ENCODE results near the gene PRKCH.
A peak's percentile ranks its signal among the peaks of the same experiment; 100 is the strongest.
"Not testable (repeated sequence)": the region's sequence is repeated elsewhere in the genome, so short reads cannot be mapped to it uniquely, and the experiment has no call there.

The PRKCH gene

DNA sequence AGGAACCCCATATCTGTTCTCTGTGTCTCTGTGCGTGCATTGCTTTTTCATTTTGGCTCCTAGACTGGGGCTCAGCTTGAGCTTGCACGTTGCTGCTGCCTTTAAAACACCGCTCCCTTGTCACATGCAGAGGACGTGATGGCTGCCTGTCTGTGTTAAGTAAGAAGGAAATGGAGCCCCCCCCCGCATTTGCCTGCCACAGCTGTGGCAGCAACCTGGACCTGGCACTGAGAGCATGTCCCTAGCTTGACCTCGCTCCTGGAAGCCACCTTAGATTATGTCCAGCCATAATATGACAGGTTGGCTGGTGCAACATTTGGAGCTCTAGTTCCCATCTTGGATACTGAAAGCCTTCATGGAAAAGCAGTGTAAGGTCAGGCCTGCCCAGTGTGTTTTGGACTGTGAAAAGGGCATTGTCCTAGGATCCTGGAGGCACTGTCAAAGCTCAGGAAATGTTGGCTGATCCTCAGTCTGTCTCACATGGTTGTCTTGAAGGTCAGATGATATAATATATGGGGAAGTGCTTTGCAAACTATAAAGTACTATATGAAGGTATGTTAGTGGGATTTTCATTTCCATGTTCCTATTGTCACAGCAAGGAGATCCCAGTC is 73.8 kb downstream of the PRKCH start:
- peak; percentile 20 for DNase-seq (ENCODE audit: low spot score)

DNA sequence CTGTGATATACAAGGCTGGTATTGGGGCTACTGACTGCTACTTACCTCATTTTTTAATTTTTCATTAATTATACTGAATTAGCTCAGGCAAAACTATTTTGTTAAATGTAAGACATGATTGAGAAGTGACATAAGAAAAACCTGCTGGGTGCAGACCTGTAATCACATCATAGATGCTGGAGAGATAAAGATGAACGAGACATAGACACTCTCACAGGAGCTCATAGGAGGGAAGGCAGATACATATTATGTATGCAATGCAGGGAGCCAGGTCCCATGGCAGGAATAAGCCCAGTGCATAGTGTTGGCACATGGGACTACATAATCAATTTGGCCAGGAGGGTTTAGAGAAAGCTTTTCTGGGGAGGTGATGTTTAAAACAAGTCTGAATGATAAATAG is 74.9 kb downstream of the PRKCH start:
- no peak for DNase-seq (ENCODE audit: low spot score)

DNA sequence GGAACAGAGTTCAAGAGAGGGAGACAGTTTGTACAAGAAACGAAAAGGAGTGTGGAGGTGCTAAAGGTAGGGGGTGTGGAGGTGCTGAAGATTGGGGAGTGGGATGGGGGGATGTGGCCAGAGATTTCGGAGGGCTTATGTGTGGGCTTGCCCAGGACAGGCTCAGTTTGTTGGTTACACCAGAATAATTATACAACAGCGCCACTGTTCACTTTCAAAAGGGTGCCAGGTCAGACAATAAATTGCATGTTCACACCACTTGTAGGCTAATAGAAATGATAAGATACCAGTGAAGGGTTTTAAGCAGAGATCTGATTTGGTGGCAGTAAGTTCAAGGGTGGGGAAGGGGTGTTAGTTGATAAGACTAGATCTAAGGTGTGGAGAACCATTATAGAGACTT is 75.3 kb downstream of the PRKCH start:
- DNase-seq (ENCODE audit: low spot score) = no peak

DNA sequence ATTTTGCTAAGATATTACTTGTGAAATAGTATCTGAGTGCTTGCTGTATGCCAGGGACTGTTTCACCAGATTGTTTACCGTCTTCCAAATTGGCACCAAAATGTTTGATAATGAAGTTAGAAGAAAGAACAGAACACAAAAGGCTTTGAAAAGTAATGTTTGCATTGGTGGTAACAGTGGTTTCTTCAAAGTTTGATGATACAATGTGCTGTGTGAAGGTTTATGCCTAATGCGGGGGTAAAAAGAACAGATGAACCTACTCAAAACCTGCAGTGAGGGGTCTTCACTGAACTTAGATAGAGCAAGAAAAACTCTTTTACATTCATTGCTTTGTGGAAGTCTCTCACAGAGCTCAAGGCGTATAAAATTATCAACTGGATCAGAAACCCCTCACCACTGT is 76.2 kb downstream of the PRKCH start:
- no peak for DNase-seq (ENCODE audit: low spot score)

DNA sequence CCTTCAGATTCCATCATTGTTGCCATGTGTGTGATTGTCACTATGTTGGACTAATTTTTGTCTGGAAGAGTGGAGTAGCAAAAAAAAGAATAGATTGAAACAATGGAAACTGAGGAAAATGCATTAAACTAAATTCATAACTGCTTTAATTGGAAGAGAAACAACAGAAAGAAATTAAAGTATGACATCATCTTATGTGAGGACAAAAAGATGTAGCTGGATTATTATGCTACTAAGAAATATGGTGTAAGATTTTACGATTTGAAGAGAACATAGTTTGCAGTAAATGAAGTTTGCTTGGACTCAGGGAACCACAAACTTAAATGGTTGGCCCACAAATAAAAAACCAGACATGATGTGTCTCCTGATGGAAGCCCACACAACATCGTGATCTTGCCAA is 76.8 kb downstream of the PRKCH start:
- no peak for DNase-seq (ENCODE audit: low spot score)

DNA sequence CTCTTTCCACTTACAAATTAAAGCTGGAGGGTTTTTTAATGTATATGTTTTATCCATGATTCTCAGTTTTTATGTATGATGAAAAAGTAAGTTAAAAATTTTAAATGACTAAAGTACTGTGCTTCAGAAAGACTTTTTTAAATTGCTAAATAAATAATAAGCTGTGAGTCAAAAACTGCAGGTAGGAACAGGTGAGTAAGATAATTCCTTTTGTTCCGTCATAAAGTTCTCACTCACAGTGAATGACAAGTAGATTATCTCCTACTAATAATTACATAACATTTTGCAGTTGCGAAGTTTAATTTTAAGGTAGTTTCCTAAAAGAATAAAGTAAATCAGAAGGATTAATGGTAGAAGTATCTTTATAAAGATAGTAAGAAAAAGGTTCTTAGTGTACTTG is 78.0 kb downstream of the PRKCH start:
- no peak for DNase-seq (ENCODE audit: low spot score)

DNA sequence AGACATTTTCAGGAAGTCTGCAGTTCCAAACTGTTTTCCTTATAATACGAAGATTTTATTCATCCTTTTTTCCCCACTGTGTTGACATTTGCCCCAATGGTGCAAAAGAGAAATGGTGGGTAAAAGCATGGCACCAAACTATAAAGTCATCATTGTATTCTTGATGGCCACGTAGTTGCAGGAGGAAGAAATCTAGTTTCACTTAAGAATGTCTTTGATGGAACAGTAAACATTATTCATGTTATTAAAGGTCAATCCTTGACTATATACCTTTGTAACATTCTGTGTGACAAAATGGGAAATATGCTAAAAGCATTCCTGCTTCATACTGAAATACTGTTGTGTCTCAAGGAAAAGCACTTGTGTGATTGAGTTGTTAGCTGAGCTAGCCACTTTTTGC is 80.1 kb downstream of the PRKCH start:
- peak; percentile 46 for DNase-seq (ENCODE audit: low spot score)

DNA sequence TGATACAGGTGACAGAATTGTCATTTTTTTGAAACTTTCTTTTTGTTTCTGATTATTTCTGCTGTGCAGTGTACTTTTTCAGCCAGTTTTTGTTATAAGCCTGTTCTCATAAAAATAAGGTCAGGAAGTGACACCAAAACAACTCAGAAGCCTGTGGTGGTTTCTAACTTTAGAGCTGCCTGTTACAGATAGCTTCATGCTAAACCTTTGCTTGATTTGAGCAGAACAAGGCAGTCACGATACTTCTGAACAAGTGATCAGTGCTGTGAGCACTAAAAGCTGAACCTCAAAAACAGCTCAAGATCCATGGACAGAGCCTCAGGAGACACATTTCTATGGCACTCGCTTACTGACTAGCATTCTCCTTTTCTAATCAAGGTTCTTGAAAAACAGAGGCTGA is 82.0 kb downstream of the PRKCH start:
- DNase-seq (ENCODE audit: low spot score) = no peak

DNA sequence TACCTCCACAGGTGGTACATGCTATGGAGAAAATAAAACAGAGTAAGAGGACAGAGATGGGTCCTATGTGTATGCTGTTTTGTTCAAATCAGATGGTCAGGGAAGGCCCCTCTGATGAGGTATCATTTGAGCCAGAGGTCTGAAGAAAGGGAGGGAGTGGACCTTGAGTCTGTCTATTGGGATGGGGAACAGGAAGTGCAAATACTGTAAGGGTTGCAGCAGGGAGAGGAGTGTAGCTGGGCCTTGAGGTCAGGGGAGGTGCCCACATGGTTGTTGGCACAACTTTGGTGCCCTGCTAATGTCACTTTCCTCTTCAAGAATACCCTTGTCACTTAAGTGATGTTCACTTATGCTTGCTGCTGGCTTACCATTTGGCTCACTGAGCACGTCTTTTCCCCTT is 83.3 kb downstream of the PRKCH start:
- no peak for DNase-seq (ENCODE audit: low spot score)

DNA sequence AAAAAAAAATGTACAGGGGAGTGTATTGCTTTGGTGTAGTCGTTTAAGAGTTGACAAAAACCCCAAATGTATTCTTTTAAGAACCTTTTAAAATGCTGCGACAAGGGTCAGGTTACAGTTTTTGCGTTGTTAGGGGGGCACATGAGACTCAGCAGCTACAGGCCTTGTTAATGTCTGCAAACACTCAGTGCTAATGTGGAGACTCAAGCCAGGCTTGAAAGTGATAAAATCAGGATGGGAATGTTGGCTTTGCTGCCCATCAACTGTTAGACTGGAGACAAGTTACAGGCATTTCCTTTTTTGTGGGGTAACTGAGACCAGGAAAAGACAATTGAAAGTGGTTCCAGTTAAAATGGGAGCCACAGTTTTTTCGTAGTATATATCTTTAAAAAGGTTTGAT is 84.8 kb downstream of the PRKCH start:
- no peak for DNase-seq (ENCODE audit: low spot score)

DNA sequence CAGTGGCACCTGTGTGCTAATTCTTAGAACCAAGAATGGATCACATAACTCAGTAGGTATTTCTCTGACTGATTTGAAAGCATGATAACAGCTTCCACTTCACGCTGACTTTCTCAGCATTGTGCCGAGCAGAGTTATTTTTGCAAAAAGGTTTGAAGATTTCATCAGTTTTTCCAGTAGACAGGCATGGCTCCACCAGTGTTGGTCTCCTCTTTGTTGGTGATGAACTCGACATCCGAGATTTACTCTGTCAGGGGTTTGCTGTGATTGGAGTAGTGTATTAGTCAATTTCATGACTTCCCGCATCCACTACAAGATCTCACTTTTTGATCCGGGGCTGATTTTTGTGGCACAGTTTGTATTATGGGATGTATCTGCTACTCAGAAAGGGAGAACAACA is 85.3 kb downstream of the PRKCH start:
- DNase-seq (ENCODE audit: low spot score) = no peak

DNA sequence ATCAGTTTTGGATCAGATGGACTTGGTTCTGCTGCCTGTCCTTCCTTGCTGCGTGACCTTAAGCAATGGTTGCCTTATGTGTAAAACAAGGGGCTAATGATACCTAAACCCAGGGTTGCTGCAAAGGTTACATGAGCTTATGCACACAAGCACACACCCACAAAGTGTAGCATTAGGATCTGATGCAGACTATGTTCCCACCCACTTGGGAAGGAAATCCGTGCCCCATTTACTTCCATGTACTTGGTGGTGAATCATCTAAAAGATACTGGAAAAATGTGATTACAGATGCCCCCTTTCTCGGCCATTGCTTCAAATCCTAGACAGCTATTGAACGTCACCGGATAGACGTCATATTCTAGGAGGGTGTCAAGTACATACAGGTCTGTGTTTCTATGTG is 87.1 kb downstream of the PRKCH start:
- DNase-seq (ENCODE audit: low spot score) = no peak

DNA sequence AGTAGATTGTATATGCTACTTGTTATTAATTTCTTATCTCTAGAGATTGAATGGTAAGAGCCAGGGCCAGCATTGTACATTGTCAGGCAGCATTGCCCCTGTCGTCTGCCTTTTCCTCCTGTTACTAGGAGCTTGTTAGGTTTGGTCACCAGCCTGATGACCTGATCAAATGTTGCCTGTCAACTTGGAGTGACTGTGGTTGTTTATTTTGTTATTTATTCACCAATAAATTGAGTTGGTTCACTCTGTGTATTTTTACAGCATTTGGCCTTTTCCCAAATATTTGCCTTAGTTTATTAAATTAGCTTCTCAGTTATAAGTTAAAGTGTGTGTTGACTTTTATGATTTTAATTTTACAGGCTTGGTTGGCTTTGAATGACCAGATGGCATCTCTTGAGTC is 88.4 kb downstream of the PRKCH start:
- no peak for DNase-seq (ENCODE audit: low spot score)

DNA sequence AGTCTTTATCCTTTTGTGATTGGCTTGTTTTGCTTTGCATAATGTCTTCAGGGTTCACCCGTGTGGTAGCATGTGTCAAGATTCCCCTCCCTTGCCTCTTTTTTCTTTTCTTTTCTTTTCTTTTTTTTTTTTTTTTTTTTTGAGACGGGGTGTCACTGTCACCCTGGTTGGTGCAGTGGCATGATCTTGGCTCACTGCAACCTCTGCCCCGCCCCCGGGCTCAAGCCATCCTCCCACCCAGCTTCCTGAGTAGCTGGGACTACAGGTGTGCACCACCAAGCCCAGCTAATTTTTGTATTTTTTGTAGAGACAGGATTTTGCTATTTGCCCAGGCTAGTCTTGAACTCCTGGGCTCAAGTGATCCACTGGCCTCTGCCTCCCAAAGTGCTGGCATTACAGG is 94.6 kb downstream of the PRKCH start:
- not testable (repeated sequence) for DNase-seq (ENCODE audit: low spot score)

DNA sequence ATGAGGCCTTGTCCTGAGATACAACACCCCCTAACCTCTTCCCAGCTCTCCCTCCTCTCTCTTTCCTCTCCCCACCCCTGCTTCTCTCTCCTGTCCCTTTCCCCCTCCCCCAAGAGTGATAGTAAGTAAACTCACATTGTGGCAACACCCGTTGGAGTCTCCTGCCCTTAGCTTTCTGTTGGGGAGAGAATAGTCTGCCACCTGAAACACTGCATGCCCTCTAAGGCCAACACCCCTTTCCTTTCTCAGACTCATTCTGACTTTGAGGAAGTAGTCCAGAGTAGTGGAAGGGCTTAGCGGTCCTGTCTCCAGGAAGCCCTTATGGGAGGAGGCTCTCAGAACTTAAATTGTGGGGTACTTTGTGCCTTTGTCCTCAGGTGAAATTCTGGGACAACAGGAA is 95.2 kb downstream of the PRKCH start:
- DNase-seq (ENCODE audit: low spot score) = no peak

DNA sequence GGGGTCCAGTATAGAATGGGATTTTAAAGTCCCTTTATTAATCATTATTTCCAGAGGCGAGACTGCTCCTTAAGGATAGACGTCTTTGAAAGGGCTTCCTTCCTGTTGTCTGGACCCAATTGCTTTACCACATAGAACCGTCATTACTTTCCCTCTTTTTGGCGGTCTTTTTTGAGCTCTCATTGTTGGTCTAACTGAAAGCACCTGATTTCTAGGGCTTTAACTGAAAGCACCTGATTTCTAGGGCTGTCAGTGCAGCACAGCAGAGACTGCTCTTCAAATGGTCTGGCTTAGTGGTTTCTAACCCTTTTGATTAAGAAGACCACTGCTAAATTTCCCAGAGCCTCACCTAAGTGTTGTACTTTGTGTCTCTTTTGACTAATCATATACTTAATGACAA is 95.8 kb downstream of the PRKCH start:
- no peak for DNase-seq (ENCODE audit: low spot score)

DNA sequence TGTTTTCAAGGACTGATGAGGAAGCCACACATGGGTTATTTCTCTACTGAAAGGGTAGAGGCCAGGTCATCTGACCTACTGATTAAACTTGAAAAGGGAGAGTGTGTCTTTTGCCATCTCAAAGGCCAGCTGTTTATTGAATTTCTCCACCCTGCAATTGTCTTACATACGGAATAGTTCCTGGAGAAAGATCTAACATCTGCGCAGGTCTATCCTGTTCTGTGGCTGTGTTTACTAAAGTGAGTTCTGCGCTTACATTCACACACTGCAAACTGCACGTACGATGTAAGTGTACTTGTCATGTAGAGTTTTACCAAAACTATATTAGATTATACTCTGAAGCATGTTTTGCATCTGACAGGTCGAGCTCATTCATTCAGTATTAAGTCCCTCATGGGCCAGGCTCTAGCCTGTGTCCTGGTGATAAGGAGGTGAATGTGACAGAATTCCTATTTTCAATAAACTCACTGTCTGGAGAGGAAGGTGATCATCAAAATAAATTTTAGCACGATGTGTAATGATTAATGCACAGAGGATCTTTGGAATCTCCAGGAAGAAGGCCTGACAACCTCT is 96.6 kb downstream of the PRKCH start:
- DNase-seq (ENCODE audit: low spot score) = no peak

DNA sequence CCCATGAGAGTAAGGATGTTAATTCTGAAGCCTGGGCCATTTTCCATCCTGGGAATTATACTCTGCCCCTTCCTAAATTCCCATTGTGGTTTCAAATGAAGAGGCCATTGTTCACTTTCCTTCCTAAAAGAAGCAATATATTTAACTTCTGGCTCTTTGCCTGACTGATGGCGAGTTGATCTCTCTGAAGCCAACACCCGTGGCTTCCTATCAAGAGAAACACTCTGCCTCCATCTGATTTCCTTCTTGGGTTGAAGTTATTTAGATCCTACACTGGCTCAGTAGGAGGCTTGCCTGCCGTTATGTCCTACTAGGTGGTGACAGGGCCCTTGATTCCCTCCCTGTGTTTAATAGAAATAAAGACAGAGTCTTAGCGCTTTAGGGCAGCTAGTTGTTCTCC is 97.4 kb downstream of the PRKCH start:
- peak; percentile 78 for DNase-seq (ENCODE audit: low spot score)

DNA sequence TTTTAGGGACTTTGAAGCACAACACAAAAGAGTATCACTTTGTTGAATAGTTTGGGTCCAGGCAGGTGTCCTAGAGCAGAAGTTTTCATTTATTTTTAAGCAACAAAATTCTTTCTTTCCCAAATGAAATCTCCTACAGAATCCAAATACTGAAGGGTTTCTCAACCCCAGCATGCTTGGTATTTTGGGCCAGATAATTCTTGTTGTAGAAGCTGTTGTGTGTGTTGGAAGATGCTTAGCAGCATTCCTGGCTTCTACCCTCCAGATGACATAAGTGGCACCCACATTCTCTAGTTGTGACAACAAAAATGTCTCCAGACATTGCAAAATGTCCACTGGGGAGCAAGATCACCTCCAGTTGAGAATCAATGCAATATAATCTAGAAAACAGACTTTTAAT is 97.8 kb downstream of the PRKCH start:
- DNase-seq (ENCODE audit: low spot score) = no peak

DNA sequence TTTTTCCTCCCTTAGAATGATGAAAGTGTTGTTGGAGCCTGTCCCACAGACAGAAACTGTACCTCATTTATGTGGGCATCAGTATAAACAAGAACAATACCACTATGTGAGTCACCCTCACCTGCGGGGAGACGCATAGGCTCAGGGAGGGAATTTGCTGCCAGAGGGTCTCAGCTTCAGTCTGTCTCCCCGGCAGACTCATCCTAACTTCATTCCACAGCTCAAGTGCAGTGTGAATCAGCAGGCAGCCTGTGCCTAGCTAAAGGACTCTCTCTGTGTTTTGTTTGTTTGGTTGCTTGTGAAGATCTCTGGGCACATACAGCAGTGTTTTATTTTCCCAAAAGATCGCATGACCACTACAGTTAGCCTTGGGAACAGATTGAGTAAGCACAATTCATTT is 98.9 kb downstream of the PRKCH start:
- peak; percentile 66 for DNase-seq (ENCODE audit: low spot score)

DNA sequence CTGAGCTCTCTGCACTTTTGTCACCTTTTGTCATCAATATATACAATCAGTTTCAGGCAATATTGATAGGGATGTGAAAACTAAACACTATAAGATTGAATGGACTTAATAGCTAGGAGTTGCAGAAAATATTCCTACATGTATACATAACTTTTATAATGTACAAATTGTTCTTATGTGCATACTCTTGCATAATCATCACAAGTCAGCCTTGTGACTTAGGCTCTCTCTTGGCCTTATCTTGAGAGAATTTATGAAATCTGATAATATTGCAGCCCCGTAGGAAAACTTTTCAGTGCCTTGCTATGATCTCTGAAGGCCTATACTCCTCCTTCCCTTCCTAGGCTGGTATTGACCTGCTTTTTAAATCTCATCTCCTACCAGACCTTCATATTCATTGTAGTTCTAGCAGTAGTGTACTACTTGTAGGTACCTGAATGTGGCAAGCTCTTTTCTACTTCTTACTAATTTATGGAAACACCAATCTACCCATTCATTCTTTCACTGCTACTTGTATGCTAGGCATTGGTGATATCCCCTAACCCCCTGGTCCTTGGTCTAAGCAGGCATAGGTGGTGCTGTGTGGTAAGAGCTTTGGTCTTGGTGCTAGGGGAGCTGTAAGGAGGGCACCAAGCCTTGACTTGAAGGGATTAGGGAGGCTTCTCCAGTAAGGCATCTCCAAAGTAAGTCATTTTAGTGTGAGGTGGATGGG is 100.0 kb downstream of the PRKCH start:
- DNase-seq (ENCODE audit: low spot score) = no peak

DNA sequence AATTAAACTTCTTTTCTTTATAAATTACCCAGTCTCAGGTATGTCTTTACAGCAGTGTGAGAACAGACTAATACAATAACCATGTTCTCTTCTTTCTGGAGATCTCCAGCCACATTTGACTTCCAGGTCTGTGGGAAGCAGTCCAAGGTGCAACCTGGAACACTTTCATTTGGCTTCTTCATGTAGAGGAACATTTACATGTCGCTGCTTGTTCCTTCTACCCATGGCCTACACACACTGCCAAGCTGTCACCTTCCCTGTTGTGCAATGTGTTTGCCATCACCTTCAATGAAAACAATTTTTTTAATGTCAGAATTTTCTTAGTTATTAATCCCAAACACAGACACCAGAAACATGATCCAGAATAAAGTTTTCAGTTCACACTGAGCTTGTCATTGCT is 104.7 kb downstream of the PRKCH start:
- DNase-seq (ENCODE audit: low spot score) = no peak

DNA sequence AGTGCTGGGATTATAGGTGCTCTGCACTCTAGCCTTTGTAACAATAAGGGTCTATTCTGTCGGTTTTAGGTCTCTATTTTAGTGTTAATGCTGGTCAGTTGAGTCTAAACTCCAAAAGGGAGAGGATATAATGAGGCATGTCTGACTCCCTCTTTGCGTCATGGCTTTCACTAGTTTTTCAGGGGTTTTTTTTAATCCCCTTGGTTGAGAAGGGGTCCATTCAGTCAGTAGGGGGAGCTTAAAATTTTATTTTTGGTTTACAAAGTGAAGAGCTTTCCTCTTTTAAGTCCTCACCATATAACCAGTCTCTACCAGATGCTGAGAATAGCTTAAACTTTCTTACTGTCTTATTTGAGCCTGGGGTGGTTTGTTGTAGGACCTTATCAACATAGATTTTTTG is 106.9 kb downstream of the PRKCH start:
- DNase-seq (ENCODE audit: low spot score) = no peak

DNA sequence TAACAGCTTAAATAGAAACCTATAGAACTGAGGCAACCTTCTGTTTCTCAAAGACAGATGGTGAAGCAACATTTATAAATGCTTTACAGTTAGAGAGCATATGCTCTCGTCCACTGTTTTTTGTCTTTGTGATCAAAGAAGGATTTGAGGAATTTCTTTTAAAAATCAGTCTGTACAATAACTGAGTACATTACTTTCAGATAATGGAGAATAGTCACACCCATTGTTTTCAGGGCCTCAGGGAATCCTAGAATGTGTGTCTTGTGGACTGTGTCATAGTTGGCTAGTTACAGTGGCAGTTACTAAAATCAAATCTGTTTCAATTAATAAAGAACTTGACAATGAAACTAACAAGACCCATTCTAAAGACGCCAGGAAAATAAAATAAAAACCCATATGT is 107.9 kb downstream of the PRKCH start:
- no peak for DNase-seq (ENCODE audit: low spot score)
